ENCODE results near the gene EIF4B.

Gene EIF4B

DNA sequence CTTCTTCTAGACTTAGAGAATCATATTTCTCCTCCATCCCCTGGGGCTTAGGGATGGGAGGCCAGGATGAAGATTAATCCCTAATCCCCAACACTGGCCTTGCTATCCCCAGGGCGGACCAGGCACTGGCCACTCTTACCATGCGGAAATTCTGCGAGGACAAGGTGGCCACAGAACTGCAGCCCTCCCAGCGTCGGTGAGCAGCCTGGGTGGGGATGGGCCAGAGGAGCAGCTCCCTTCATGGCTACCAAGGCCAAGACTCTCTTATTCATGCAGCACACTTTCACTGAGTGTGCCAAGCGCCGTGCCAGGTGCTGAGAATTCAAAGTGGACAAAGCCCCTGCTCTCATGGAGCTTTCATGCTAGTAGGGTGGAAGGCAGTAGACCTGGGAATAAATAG is 50.6 kb downstream of the EIF4B start:
- in situ Hi-C loops (cut with MboI; ENCODE audit: low sequenced_read_pairs): no loop called here

DNA sequence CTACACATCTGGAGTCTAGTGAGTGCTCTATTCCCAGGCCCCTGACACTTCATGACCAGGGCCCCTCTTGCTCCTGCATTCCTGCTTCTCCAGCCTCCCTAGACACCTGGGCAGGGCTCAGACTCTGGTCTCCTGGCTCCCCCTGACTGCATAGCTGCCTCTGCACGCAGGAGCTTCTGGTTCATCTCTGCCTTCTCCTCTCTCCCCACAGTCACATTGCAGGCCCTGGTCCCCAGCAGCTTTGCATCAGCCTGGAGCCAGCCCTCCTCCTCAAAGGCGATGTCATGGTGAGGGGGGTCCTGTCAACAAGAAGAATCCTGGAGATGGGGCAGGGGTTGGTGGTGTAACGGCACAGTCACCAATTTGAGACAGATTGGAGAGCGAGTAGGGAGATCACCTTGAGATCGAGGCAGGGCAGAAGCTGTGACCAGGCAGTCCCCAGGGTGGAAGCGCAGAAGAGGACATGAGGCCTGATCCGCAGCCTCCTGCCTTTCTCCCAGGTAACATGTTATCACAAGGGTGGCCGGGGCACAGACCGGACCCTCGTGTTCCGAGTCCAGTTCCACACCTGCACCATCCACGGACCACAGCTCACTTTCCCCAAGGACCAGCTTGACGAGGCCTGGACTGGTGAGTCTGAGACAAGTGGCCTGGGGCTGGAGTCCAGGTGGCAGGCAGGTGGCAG is 51.7 kb downstream of the EIF4B start:
- in situ Hi-C loops (cut with MboI; ENCODE audit: low sequenced_read_pairs): no loop called here

DNA sequence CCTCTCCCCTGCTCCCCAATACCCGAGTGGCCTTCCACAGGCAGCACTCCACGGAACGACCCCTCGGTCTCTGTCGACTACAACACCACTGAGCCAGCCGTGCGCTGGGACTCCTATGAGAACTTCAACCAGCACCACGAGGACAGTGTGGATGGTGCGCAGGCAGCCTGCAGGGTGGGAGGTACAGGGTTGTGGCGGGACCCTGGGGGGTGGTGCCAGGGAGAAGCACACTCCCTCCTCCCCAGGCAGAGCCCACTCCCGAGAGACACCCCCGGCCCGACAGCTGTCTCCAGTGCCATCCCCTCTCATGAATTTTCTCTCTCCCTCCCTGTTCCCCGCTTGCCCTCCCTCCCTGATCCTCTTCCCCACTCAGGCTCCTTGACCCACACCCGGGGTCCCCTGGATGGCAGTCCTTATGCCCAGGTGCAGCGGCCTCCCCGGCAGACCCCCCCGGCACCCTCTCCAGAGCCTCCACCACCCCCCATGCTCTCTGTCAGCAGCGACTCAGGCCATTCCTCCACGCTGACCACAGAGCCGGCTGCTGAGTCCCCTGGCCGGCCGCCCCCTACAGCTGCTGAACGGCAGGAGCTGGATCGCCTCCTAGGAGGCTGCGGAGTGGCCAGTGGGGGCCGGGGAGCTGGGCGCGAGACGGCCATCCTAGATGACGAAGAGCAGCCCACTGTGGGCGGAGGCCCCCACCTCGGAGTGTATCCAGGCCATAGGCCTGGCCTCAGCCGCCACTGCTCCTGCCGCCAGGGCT is 52.6 kb downstream of the EIF4B start:
- in situ Hi-C loops (cut with MboI; ENCODE audit: low sequenced_read_pairs): no loop called here

DNA sequence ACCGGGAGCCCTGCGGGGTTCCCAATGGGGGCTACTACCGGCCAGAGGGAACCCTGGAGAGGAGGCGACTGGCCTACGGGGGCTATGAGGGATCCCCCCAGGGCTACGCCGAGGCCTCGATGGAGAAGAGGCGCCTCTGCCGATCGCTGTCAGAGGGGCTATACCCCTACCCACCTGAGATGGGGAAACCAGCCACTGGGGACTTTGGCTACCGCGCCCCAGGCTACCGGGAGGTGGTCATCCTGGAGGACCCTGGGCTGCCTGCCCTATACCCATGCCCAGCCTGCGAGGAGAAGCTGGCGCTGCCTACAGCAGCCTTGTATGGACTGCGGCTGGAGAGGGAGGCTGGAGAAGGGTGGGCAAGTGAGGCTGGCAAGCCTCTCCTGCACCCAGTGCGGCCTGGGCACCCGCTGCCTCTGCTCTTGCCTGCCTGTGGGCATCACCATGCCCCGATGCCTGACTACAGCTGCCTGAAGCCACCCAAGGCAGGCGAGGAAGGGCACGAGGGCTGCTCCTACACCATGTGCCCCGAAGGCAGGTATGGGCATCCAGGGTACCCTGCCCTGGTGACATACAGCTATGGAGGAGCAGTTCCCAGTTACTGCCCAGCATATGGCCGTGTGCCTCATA is 53.3 kb downstream of the EIF4B start:
- in situ Hi-C loops (cut with MboI; ENCODE audit: low sequenced_read_pairs): loop anchor here (10.0 kb wide), 1 partner anchor 125 kb away; the partner anchor contains the start of genes CSAD and ZNF740

DNA sequence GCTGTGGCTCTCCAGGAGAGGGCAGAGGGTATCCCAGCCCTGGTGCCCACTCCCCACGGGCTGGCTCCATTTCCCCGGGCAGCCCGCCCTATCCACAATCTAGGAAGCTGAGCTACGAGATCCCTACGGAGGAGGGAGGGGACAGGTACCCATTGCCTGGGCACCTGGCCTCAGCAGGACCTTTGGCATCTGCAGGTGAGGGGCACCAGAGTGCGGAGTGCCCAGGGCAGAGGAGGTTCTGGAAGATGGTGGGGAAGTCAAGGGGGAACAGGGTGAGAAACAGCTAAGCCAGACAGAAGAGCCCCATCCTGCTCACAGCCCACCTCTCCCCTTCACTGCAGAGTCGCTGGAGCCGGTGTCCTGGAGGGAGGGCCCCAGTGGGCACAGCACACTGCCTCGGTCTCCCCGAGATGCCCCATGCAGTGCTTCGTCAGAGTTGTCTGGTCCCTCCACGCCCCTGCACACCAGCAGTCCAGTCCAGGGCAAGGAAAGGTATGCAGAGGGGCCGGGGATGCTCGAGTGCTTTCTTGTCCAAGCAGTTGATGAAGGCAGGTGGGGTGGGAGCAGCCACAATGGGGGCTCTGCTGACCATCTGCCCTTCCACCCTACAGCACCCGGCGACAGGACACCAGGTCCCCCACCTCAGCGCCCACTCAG is 53.9 kb downstream of the EIF4B start:
- in situ Hi-C loops (cut with MboI; ENCODE audit: low sequenced_read_pairs): loop anchor here (10.0 kb wide), 1 partner anchor 125 kb away; the partner anchor contains the start of genes CSAD and ZNF740

DNA sequence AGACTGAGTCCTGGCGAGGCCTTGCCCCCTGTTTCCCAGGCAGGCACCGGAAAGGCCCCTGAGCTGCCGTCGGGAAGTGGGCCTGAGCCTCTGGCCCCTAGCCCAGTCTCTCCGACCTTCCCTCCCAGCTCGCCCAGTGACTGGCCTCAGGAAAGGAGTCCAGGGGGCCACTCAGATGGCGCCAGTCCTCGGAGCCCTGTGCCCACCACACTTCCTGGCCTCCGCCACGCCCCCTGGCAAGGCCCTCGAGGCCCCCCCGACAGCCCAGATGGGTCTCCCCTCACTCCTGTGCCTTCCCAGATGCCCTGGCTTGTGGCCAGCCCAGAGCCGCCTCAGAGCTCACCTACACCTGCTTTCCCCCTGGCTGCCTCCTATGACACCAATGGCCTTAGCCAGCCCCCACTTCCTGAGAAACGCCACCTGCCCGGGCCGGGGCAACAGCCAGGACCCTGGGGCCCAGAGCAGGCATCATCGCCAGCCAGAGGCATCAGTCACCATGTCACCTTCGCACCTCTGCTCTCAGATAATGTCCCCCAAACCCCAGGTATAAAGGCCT is 54.5 kb downstream of the EIF4B start:
- in situ Hi-C loops (cut with MboI; ENCODE audit: low sequenced_read_pairs): loop anchor here (10.0 kb wide), 1 partner anchor 124 kb away; the partner anchor contains the start of genes CSAD and ZNF740

DNA sequence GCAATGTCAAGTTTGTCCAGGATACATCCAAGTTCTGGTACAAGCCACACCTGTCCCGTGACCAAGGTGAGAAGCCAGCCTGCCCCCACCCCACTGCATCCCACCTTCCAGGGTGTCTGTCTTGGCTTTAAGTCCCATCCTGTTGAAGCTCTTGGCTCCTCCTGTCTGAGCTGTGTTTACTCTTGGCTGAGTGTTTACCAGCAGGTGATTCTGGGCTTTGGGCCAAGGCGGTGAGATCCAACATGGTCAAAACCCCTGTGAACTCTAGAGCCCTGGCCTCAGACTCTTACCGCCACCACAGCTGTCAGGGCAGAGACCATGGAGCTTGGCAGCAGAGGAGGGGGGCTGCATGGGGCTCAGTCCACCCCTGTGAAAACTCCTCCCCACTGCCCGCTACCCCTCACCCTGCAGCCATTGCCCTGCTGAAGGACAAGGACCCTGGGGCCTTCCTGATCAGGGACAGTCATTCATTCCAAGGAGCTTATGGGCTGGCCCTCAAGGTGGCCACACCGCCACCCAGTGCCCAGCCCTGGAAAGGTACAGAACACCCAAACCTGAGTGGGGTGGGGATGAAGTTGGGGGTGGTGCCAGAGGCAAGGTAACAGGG is 55.3 kb downstream of the EIF4B start:
- in situ Hi-C loops (cut with MboI; ENCODE audit: low sequenced_read_pairs): loop anchor here (10.0 kb wide), 1 partner anchor 123 kb away; the partner anchor contains the start of genes CSAD and ZNF740

DNA sequence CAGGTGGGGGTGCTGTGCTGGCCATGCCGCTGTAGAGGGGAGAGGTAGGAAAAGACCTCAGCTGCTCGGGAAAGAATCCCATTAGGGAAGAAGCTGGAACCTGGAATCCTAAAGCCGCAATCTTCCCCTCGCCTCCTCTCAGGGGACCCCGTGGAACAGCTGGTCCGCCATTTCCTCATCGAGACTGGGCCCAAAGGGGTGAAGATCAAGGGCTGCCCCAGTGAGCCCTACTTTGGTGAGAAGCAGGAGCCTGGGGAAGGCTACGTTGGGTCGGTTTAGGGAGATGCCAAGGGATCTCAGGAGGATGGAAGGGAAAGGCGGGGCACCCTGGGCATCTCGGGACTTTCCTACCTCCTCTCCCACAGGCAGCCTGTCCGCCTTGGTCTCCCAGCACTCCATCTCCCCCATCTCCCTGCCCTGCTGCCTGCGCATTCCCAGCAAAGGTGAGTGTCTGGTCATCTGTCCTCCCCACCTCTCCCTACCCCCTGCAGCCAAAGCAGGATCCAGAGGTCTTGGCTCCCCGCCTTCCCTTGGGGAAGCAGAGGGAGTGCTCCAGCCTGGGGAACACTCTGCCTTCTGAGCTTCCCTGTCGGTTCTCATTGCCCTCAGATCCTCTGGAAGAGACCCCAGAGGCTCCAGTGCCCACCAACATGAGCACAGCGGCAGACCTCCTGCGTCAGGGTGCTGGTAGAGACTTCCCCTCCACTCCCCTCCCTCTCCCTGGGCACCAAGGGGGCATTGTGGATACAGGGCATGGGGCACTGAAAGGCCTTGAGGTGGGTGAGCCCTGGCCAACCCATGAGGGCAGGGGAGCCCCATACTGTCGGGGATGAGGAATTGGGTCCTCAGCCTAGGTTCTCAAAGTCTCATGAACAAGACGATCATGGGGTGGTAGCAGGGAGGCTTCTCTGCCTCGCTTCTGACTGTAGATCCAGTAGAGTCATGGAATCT is 56.0 kb downstream of the EIF4B start:
- in situ Hi-C loops (cut with MboI; ENCODE audit: low sequenced_read_pairs): loop anchor here (10.0 kb wide), 1 partner anchor 123 kb away; the partner anchor contains the start of genes CSAD and ZNF740

DNA sequence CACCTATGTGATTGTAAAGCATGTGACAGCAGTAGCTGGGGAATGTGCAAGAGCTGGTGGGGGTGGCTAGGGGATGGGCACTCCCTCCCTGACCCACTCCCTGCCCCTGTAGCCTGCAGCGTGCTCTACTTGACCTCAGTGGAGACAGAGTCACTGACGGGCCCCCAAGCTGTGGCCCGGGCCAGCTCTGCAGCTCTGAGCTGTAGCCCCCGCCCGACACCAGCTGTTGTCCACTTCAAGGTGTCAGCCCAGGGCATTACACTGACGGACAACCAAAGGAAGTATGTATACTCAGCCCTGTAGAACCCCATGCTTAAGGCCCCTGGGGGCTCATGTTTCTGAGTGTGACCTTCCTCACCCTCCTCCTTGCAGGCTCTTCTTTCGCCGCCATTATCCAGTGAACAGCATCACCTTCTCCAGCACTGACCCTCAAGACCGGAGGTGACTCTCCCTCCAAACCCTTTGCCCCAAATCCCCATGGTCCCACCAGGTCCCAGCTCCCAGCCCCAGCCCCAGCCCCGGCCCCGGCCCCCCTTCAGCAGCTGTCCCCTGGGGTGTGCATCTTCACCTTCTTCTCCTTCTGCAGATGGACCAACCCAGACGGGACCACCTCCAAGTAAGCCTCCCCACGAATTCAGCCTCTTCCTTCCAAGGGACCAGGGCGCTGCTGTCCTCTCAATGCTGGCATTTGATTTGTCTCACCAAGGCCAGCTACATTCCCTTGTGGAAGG is 56.9 kb downstream of the EIF4B start:
- in situ Hi-C loops (cut with MboI; ENCODE audit: low sequenced_read_pairs): loop anchor here (10.0 kb wide), 1 partner anchor 122 kb away; the partner anchor contains the start of genes CSAD and ZNF740

DNA sequence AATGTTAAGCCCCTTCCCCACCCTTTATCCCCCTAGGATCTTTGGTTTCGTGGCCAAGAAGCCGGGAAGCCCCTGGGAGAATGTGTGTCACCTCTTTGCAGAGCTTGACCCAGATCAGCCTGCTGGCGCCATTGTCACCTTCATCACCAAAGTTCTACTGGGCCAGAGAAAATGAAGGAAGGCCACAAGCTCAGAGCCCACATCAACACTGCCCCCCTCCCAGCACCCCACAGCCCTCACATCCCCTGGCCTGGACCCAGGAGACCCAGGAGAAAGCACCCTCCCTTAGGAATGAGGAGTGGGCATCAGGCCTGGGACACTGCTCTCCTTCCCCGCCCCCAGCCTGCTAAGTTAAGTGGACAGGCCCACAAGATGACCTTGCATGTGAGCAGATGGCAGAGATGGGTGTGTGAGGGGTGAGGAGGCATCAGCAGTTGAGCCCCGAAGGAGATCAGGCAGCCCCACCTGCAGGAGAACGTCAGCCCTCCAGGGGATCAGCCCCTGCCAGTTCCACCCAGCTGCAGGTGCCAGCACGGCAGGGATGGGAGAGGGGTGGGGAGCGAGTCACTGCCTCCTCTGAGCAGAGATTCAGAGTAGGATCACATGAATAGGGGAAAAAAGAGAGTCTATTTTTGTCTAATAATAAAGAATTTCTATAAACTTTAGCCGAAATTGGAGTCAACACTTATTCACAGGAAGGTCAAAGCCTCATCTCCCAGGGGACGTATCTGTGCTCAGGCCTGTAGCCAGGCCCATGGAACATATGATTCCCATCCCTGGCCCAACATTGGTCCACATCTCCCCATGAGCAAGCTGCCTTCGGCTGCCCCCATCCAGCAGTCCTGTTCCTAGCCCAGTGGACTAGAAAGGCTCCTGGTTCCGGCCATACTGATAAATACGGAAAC is 57.7 kb downstream of the EIF4B start:
- in situ Hi-C loops (cut with MboI; ENCODE audit: low sequenced_read_pairs): loop anchor here (10.0 kb wide), 1 partner anchor 121 kb away; the partner anchor contains the start of genes CSAD and ZNF740

DNA sequence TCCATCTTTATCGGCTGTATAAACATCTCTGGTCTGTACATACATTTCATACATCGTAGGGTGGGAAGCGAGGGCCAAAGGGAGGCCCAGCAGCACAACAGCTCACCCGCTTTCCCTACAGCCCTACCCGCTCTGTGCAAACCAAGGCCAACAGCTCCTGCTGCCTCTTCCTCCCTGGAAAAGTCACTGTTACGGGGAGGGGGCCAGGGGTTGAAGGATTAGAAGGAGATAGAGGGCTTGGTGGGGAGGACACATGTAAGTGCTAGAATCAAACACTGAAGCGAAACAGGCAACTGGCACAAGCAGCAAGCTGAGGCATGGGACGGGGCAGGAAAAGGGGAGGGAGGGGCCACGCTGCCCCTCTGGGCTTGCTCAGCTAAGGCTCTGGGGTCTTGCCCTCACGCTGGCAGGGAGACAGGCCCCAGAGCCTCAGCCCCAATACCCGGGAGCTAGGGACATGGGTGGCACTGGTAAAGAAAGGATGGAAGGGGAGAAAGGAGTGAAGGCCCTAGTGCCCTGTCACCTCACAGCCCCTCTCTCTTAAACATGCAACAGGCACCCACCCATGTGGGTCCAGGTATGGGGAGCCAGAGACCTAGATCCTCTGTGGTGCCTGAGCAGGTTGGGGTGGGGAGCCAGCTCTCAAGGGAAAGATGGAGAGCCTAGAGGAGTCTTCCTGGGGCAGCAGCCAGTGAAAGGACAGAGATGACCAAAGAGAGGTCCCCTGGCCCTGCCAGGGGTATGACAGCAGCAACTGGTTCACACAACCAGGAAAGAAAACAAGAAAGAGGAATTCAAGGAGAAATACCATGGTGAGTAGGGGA is 58.6 kb downstream of the EIF4B start:
- in situ Hi-C loops (cut with MboI; ENCODE audit: low sequenced_read_pairs): loop anchor here (10.0 kb wide), 1 partner anchor 120 kb away; the partner anchor contains the start of genes CSAD and ZNF740

DNA sequence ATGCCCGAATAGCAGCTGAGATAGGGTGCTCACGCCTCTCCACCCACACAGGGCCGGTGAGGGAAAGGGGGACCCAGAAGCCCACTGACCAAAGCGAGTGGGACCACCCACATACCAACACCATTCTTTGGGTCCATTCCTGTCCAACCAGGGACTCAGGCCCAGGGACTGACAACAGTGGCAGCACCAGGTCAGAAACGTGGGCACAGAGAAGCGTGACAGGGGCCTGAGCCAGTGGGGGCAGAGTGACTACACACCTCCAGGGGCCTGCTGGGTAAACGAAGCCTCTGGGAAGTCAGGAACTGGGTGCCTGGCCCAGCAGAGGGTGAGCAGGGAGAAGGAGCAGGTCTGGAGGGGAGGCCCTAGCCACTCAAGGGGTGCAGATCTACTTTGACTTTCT is 59.2 kb downstream of the EIF4B start:
- in situ Hi-C loops (cut with MboI; ENCODE audit: low sequenced_read_pairs): loop anchor here (10.0 kb wide), 1 partner anchor 119 kb away; the partner anchor contains the start of genes CSAD and ZNF740

DNA sequence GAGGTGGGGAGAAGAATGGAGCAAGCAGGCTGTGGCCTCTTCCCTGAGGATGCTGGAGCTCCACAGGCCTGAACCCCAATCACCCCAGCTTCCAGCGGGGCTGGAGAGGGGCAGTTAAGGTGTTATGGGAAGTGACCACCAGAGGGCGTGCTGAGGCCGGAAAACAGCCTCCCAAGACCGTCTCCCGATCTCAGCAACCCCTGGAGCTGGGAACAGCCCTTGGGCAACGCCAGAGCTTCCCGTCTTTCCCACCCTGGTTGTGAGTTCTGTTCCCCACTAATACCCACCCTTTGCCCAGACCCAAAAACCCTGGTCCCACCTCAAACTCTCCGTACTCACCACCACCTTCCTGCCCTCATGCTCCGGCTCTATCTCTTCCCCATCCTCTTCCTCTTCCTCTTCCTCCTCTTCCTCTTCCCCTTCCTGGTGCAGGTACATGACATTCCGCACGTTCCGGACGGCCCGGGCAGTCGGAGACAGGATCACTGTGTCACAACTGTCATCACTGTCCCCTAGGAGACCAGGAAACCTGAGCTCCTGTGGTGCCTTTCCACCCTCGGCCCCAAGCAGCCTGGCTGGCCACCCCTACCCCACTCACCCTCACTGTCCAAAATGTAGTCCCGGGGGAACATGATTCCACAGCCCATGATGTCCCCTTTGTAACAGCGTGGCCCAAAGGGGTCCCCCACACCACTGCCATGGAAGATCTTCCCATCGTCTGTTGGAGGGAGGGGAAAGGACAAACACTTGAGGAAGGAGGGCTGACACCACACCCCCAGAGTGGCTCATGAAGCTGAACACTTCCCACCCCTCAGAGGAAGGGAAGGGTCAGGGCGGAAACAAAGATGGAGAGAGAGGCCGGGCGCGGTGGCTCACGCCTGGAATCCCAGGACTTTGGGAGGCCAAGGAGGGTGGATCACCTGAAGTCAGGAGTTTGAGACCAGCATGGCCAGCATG is 60.0 kb downstream of the EIF4B start:
- in situ Hi-C loops (cut with MboI; ENCODE audit: low sequenced_read_pairs): loop anchor here (10.0 kb wide), 1 partner anchor 119 kb away; the partner anchor contains the start of genes CSAD and ZNF740

DNA sequence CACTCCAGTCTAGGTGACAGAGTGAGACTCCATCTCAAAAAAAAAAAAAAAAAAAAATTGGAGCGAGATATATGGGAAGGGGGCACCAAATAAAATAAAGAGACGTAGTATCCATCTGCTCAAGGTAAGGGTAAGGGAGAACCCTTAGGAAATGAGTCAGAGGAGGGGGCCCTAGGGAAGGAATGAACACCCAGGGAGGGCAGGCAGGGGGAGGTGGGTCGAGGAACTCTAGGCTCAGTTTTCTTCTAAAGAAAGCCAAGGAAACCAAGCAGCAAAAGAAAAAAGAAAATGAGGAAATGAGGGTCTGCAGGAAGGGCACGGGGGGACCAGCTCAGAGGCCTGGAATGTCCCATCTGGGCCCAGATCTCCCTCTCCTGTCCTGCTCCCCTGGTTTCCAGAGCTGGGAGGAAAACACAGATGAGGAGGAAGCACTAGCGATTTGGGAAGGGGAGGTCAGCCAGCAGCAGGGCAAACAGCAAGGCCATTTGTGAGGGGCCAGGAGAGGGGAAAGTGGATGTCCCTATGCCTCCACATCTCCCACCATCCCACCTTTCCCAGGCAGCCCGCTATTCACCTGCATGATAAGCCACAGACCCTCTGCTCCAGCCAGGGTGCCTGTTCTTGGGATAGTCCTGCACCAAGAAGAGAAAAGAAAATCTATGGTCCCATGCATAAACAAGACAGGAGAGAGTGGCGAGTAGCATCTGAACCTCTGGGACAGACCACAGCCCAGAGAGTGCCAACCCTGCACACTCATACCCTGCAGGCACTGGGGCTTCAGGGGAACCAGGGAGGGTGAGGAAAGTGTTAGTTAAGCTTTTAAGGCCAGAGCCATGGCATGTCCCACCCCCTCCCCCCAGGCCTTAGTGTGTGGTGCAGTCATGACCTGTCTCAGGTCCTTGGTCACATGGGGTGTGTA is 61.1 kb downstream of the EIF4B start:
- in situ Hi-C loops (cut with MboI; ENCODE audit: low sequenced_read_pairs): loop anchor here (10.0 kb wide), 1 partner anchor 117 kb away; the partner anchor contains the start of genes CSAD and ZNF740
